Astrocyte (in vitro differentiated cells and primary cell): Measurements from ENCODE around the gene TRMT1. TPM values are rescaled to one million over a fixed set of nuclear protein-coding genes. Genes with fewer than 3 reads are reported as not detected.

Experiments used
- DNase-seq: peaks from one replicate; pipeline ENCODE4 v3.0.0-alpha.2; 2010; ENCODE audit warnings: low read depth
- FAIRE-seq: peaks from 2 replicates; lab custom pipeline; 2011; peaks lifted over from hg19 to GRCh38; lab: Jason Lieb, UNC
- H2AFZ ChIP-seq: 2 replicates; pipeline ENCODE4 v1.6.0; 2012; ENCODE audit warnings: low read depth, low read length, inconsistent platforms
- H3K27ac ChIP-seq: 2 replicates; pipeline ENCODE4 v1.5.1; 2011; ENCODE audit warnings: low read depth, low read length, inconsistent platforms
- H3K27me3 ChIP-seq: 2 replicates; pipeline ENCODE4 v1.6.0; 2011; ENCODE audit warnings: low read length, inconsistent platforms; ENCODE audit not compliant: insufficient read depth
- H3K36me3 ChIP-seq: 2 replicates; pipeline ENCODE4 v1.5.1; 2011; ENCODE audit warnings: low read length, inconsistent platforms; ENCODE audit not compliant: insufficient read depth
- H3K4me1 ChIP-seq: 2 replicates; pipeline ENCODE4 v1.5.1; 2011; ENCODE audit warnings: low read length, inconsistent platforms; ENCODE audit not compliant: insufficient read depth
- H3K4me2 ChIP-seq: 2 replicates; pipeline ENCODE4 v1.6.0; 2012; ENCODE audit warnings: low read length, inconsistent platforms
- H3K4me3 ChIP-seq: 2 replicates; pipeline ENCODE4 v1.5.1; 2011; ENCODE audit warnings: low read depth, mild to moderate bottlenecking, low read length, inconsistent platforms; ENCODE audit not compliant: insufficient read depth
- H3K79me2 ChIP-seq: 2 replicates; pipeline ENCODE4 v1.6.0; 2012; ENCODE audit warnings: mild to moderate bottlenecking, low read length, inconsistent platforms; ENCODE audit not compliant: insufficient read depth
- H3K9ac ChIP-seq: 2 replicates; pipeline ENCODE4 v1.6.0; 2012; ENCODE audit warnings: mild to moderate bottlenecking, low read length, inconsistent platforms
- H3K9me3 ChIP-seq: 2 replicates; pipeline ENCODE4 v1.5.1; 2012; ENCODE audit warnings: low read depth, mild to moderate bottlenecking, low read length, inconsistent platforms; ENCODE audit not compliant: insufficient read depth
- H4K20me1 ChIP-seq: 2 replicates; pipeline ENCODE4 v1.6.0; 2012; ENCODE audit warnings: low read length, inconsistent platforms; ENCODE audit not compliant: insufficient read depth
- H3K27ac Mint-ChIP-seq: one replicate; pipeline ENCODE4 v1.8.0; 2021; ENCODE audit warnings: mild to moderate bottlenecking, mixed read lengths; ENCODE audit not compliant: unreplicated experiment
- H3K27me3 Mint-ChIP-seq: one replicate; pipeline ENCODE4 v1.8.0; 2021; ENCODE audit warnings: low read depth, mixed read lengths; ENCODE audit not compliant: unreplicated experiment
- H3K36me3 Mint-ChIP-seq: one replicate; pipeline ENCODE4 v1.8.0; 2021; ENCODE audit warnings: low read depth, mixed read lengths; ENCODE audit not compliant: unreplicated experiment
- H3K4me1 Mint-ChIP-seq: one replicate; pipeline ENCODE4 v1.8.0; 2021; ENCODE audit warnings: low read depth, mixed read lengths; ENCODE audit not compliant: unreplicated experiment
- H3K4me3 Mint-ChIP-seq: one replicate; pipeline ENCODE4 v1.8.0; 2021; ENCODE audit warnings: mild to moderate bottlenecking, moderate library complexity, mixed read lengths; ENCODE audit not compliant: unreplicated experiment
- H3K9me3 Mint-ChIP-seq: one replicate; pipeline ENCODE4 v1.8.0; 2021; ENCODE audit warnings: mild to moderate bottlenecking, mixed read lengths; ENCODE audit not compliant: unreplicated experiment
- EZH2 ChIP-seq: IDR thresholded peaks from 2 replicates; pipeline ENCODE4 v1.6.1; 2012; ENCODE audit warnings: mild to moderate bottlenecking, low read length, inconsistent platforms; ENCODE audit not compliant: insufficient read depth
- total RNA-seq: library from RNA; stranded (reverse); gene quantifications from 2 replicates; pipeline ENCODE4 v1.2.1, GENCODE V29; 2021
- TF ChIP-seq, protein P1 (sequence below): IDR thresholded peaks from 2 replicates; pipeline ENCODE4 v1.5.1; 2011; ENCODE audit warnings: low read depth, mild to moderate bottlenecking, inconsistent platforms, low read length, moderate library complexity; ENCODE audit not compliant: insufficient read depth

The TRMT1 gene
- total RNA-seq, 1 donor from 2014 or later: 43.3 TPM

- no peak overlapping the region for H3K4me3 Mint-ChIP-seq
- peaks cover 6% of the 10 kb centered on the region for H4K20me1 ChIP-seq
- no peaks in the 10 kb centered on the region for H3K9me3 ChIP-seq
- H3K36me3 ChIP-seq: no peaks in the 10 kb centered on the region
- no peaks in the 10 kb centered on the region for H3K27me3 ChIP-seq
- no peak overlapping the region for H3K9ac ChIP-seq
- TF ChIP-seq, protein P1, sequence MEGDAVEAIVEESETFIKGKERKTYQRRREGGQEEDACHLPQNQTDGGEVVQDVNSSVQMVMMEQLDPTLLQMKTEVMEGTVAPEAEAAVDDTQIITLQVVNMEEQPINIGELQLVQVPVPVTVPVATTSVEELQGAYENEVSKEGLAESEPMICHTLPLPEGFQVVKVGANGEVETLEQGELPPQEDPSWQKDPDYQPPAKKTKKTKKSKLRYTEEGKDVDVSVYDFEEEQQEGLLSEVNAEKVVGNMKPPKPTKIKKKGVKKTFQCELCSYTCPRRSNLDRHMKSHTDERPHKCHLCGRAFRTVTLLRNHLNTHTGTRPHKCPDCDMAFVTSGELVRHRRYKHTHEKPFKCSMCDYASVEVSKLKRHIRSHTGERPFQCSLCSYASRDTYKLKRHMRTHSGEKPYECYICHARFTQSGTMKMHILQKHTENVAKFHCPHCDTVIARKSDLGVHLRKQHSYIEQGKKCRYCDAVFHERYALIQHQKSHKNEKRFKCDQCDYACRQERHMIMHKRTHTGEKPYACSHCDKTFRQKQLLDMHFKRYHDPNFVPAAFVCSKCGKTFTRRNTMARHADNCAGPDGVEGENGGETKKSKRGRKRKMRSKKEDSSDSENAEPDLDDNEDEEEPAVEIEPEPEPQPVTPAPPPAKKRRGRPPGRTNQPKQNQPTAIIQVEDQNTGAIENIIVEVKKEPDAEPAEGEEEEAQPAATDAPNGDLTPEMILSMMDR: no peak
- TF ChIP-seq EZH2: no peak
- peaks cover 7% of the 10 kb centered on the region for H3K36me3 Mint-ChIP-seq
- H3K27ac Mint-ChIP-seq: peak overlapping the region; percentile 47
- H3K27me3 Mint-ChIP-seq: peaks cover 28% of the 10 kb centered on the region
- H3K27ac ChIP-seq: no peak overlapping the region
- H3K79me2 ChIP-seq: no peaks in the 10 kb centered on the region
- no peak overlapping the region for H2AFZ ChIP-seq
- H3K4me3 ChIP-seq: no peak overlapping the region
- no peak overlapping the region for H3K4me2 ChIP-seq
- peaks cover 5% of the 10 kb centered on the region for H3K4me1 ChIP-seq
- DNase-seq (no peak), FAIRE-seq (no peak)
- peaks cover 3% of the 10 kb centered on the region for H3K4me1 Mint-ChIP-seq
- H3K9me3 Mint-ChIP-seq: peaks cover 10% of the 10 kb centered on the region
Measured at GRCh38 chr19:13100031-13100588, 16.4 kb downstream of the TRMT1 start.

DNA sequence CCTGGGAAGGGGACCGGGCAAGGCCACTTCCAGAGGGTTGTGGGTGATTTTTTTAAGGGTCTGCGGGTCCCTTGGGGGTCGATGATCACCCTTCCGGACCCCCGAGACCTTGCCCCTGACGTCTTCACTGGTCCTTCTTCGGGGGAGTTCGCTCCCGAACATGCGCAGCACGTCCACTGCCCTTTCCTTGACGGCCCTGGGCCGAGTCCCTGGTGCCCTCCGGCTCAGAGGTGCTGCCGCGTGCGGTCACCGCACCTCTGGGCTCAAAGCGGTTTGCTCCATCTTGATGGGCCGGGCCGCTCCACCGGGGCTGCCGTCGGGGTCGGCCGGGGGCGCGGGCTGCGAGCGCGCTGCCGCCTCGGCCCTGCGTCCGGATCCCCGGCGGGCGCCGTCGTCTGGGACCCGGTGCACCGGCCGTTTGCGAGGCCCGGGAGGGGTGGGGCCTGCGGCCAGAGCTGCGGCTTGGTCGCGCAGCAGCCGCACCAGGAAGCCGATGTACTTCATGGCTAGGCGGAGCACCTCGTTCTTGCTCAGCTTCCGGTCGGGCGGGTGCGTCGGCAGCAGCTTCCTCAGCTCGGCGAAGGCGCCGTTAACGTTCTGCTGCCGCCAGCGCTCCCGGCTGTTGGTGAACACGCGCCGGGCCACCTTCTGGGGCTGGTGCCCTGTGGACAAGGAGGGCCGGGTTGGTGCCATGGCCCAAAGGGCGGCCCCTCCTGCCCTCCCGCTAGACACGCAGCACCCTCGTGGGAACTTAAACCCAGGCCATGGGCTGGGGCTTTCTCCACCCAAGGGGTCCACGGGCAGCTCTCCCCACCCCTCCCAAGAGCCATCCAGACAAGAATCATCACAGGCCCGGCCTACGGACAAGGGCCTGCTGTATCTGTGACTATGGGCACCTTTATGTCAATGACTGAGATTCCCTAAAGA is 17.2 kb downstream of the TRMT1 start:
- Histone ChIP-seq H3K9me3 (no peaks in the 10 kb centered on the region), H3K4me1 (peaks cover 6% of the 10 kb centered on the region), H3K27ac (no peak overlapping the region), H3K27me3 (no peaks in the 10 kb centered on the region), H2AFZ (no peak overlapping the region), H4K20me1 (peaks cover 6% of the 10 kb centered on the region), H3K79me2 (no peaks in the 10 kb centered on the region), H3K4me3 (no peak overlapping the region), H3K4me2 (peak overlapping the region; percentile 8), H3K9ac (no peak overlapping the region), H3K36me3 (no peaks in the 10 kb centered on the region)
- H3K36me3 Mint-ChIP-seq: peaks cover 5% of the 10 kb centered on the region
- FAIRE-seq (no peak), DNase-seq (no peak)
- H3K27me3 Mint-ChIP-seq: peaks cover 34% of the 10 kb centered on the region
- no peak for TF ChIP-seq EZH2
- TF ChIP-seq, protein P1: no peak
- no peak overlapping the region for H3K4me3 Mint-ChIP-seq
- peaks cover 5% of the 10 kb centered on the region for H3K4me1 Mint-ChIP-seq
- peak overlapping the region; percentile 47 for H3K27ac Mint-ChIP-seq
- peaks cover 10% of the 10 kb centered on the region for H3K9me3 Mint-ChIP-seq
